RPMI8226 (cell line): ENCODE results near the gene SORBS1.

Experiments used
- DNase-seq: peaks from one replicate; pipeline ENCODE4 v3.0.0-alpha.2; 2015

Gene SORBS1

GRCh38 chr10:95561177-95561863 lies at the start of gene SORBS1:
TSS of gene SORBS1 (minus strand) at chr10:95561371. CDS start at chr10:95441135, 120,236 bp downstream.
- peak; percentile 93 for DNase-seq

GRCh38 chr10:95610727-95611126 lies 49.6 kb upstream of the SORBS1 start:
- DNase-seq: no peak

GRCh38 chr10:95606922-95607321 lies 45.8 kb upstream of the SORBS1 start:
- DNase-seq: no peak

GRCh38 chr10:95605163-95605562 lies 44.0 kb upstream of the SORBS1 start:
- no peak for DNase-seq

- no peak for DNase-seq
Observed at GRCh38 chr10:95604630-95605029, 43.5 kb upstream of the SORBS1 start.

GRCh38 chr10:95602382-95602781 lies 41.2 kb upstream of the SORBS1 start:
- DNase-seq: no peak

GRCh38 chr10:95601116-95601719 lies 40.0 kb upstream of the SORBS1 start:
- peak; percentile 62 for DNase-seq

GRCh38 chr10:95600158-95600557 lies 39.0 kb upstream of the SORBS1 start:
- no peak for DNase-seq

GRCh38 chr10:95597788-95598187 lies 36.6 kb upstream of the SORBS1 start:
- DNase-seq: no peak

GRCh38 chr10:95588025-95588424 lies 26.9 kb upstream of the SORBS1 start:
- DNase-seq: no peak

GRCh38 chr10:95579835-95580535 lies 18.8 kb upstream of the SORBS1 start:
- DNase-seq: no peak

- no peak for DNase-seq
Observed at GRCh38 chr10:95579292-95579691, 18.1 kb upstream of the SORBS1 start.

GRCh38 chr10:95578619-95579018 lies 17.4 kb upstream of the SORBS1 start:
- no peak for DNase-seq

- no peak for DNase-seq
Observed at GRCh38 chr10:95574649-95575365, 13.6 kb upstream of the SORBS1 start.

GRCh38 chr10:95573964-95574604 lies 12.9 kb upstream of the SORBS1 start:
- DNase-seq: no peak

GRCh38 chr10:95573527-95573926 lies 12.4 kb upstream of the SORBS1 start:
- no peak for DNase-seq

- DNase-seq: no peak
Observed at GRCh38 chr10:95572131-95572820, 11.1 kb upstream of the SORBS1 start.

GRCh38 chr10:95571390-95571789 lies 10.2 kb upstream of the SORBS1 start:
- DNase-seq: no peak

GRCh38 chr10:95569368-95569767 lies 8.2 kb upstream of the SORBS1 start:
- no peak for DNase-seq

- no peak for DNase-seq
Observed at GRCh38 chr10:95567903-95568630, 6.9 kb upstream of the SORBS1 start.

- no peak for DNase-seq
Observed at GRCh38 chr10:95566136-95566535, 5.0 kb upstream of the SORBS1 start.

- no peak for DNase-seq
Observed at GRCh38 chr10:95565336-95565735, 4.2 kb upstream of the SORBS1 start.
